Activated CD8-positive, alpha-beta memory T cell treated with anti-CD3 and anti-CD28 coated beads, Interleukin-2, amount 10 ng/mL, durations not matched to agents 7 days and 5 days (primary cell): ENCODE data around the gene PHC2. TPM values are rescaled to one million over a fixed set of nuclear protein-coding genes. Genes with fewer than 3 reads are reported as not detected.
"Not testable (repeated sequence)": the region's sequence is repeated elsewhere in the genome, so short reads cannot be mapped to it uniquely, and the experiment has no call there.

Experiments used
- ATAC-seq: fragments of 150-1000 bp; cut with Tn5 transposase; one replicate; pipeline ENCODE4 v1.10.0; 2021; ENCODE audit warnings: moderate library complexity
- CTCF ChIA-PET: fragments of 350-600 bp; sonication (Branson Sonifier 250); formaldehyde crosslinking; loops from one replicate; lab custom pipeline; 2021; ENCODE audit warnings: antibody characterized with exemption; lab: Charles Lee
- DNase-seq: peaks from one replicate; pipeline ENCODE4 v3.0.0-alpha.2; 2020
- H3K27ac Mint-ChIP-seq: one replicate; pipeline ENCODE4 v1.8.0; 2021; ENCODE audit warnings: mild to moderate bottlenecking, mixed read lengths
- H3K27me3 Mint-ChIP-seq: one replicate; pipeline ENCODE4 v1.8.0; 2021; ENCODE audit warnings: mixed read lengths
- H3K36me3 Mint-ChIP-seq: one replicate; pipeline ENCODE4 v1.8.0; 2021; ENCODE audit warnings: mild to moderate bottlenecking, mixed read lengths
- H3K4me1 Mint-ChIP-seq: one replicate; pipeline ENCODE4 v1.8.0; 2021; ENCODE audit warnings: mixed read lengths
- H3K4me3 Mint-ChIP-seq: one replicate; pipeline ENCODE4 v1.8.0; 2021; ENCODE audit warnings: mild to moderate bottlenecking, moderate library complexity, mixed read lengths
- H3K9me3 Mint-ChIP-seq: one replicate; pipeline ENCODE4 v1.8.0; 2022; ENCODE audit warnings: low read depth, mixed read lengths
- total RNA-seq, 2 experiments: library from RNA; stranded (reverse); gene quantifications; one replicate each; pipeline ENCODE4 v1.2.3, GENCODE V29; 2021

Gene PHC2
- total RNA-seq, 2 experiments from 2014 or later = 36.4 to 43.0 TPM

- no peaks in the 10 kb centered on the region for H3K4me1 Mint-ChIP-seq
- no peak within 1 kb of the TSS for H3K27ac Mint-ChIP-seq
- ATAC-seq (no peak), DNase-seq (no peak)
- no peak within 1 kb of the TSS for H3K4me3 Mint-ChIP-seq
- peaks cover 5% of the 10 kb centered on the region for H3K36me3 Mint-ChIP-seq
- CTCF ChIA-PET = interaction anchor here (1.0 to 2.8 kb wide), 2 partner anchors 8 to 25 kb away, joined by 3 to 12 read pairs; no protein-coding TSS in a partner anchor
- no peaks in the 10 kb centered on the region for H3K9me3 Mint-ChIP-seq
- H3K27me3 Mint-ChIP-seq = peaks cover 28% of the 10 kb centered on the region
These were observed 110.2 kb downstream of the PHC2 start, which contains the start of gene A3GALT2 for GRCh38 chr1:33320619-33321165. Gene A3GALT2 (minus strand): TSS chr1:33321098. CDS start chr1:33321098, 0 bp downstream.

GRCh38 chr1:33319949-33320618, 110.8 kb downstream of the PHC2 start:
- CTCF ChIA-PET = interaction anchor here (2.8 kb wide), 1 partner anchor 24 kb away, joined by 12 read pairs; no protein-coding TSS in a partner anchor
- Mint-ChIP-seq H3K4me1 (no peaks in the 10 kb centered on the region), H3K27ac (no peak overlapping the region), H3K9me3 (no peaks in the 10 kb centered on the region), H3K36me3 (peaks cover 5% of the 10 kb centered on the region), H3K27me3 (peaks cover 31% of the 10 kb centered on the region), H3K4me3 (no peak overlapping the region)
- DNase-seq (no peak), ATAC-seq (no peak)

DNA sequence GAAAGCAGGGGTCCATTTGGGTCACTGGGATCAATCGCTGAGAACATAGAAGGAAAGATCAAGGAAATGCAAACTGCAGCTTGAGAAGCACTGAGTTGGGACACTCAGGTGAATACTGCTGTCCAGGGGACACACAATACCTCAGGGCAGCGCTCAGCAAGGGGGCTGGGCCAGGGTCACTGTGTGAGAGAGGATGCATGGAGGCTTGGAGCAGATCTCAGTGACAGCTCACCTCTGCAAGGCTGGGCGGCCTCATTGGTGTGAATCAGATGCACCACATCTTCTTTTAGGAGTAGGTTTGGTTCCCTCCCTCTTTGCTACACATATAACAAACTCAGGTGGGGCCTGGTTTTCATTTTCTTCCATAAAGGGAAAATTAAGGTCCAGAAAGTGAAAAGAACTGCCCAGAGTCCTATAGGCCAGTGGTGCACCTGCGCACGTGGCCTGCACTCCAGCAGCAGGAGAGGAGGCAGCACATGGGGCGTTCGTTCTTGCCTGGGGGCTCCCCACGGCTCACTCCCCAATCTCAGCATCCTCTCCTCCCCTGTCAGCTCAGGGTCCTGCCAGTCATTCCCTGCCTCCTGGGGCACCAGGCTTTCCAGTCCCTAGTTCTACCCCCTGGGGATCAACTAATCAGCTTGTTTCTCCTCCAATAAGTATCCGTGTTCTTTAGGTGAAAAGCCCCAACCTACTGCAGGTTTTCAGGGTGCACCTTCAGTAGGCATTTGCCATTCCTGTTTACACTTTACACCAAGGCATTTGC, 111.5 kb downstream of the PHC2 start:
- Mint-ChIP-seq H3K4me3 (no peak overlapping the region), H3K4me1 (no peaks in the 10 kb centered on the region), H3K9me3 (no peaks in the 10 kb centered on the region), H3K27me3 (peaks cover 31% of the 10 kb centered on the region), H3K36me3 (peaks cover 3% of the 10 kb centered on the region), H3K27ac (no peak overlapping the region)
- CTCF ChIA-PET = interaction anchor here (2.8 kb wide), 1 partner anchor 23 kb away, joined by 12 read pairs; no protein-coding TSS in a partner anchor
- ATAC-seq (no peak), DNase-seq (no peak)

DNA sequence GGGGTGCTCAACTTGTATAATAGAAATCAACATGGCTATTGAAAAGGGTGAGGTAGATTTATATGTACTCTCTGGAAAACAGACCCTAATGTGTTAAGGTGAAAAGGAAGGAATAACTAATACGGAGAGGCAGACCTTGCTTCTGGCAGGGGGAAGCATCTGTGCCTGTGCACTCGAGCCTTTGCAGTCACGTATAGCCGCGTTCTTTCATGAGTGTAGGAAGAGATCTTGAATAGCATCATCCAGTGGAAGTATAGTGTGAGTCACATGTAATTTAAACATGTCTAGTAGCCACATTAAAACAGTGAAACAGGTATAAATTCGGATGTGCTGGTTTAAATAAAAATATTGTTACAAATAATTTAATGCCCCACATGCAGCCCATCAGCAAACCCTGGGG, 112.9 kb downstream of the PHC2 start:
- Mint-ChIP-seq H3K27ac (no peak overlapping the region), H3K36me3 (peaks cover under 1% of the 10 kb centered on the region), H3K4me1 (no peaks in the 10 kb centered on the region), H3K4me3 (no peak overlapping the region), H3K27me3 (peaks cover 31% of the 10 kb centered on the region), H3K9me3 (no peaks in the 10 kb centered on the region)
- DNase-seq = no peak
- CTCF ChIA-PET = interaction anchor here (2.8 kb wide), 1 partner anchor 22 kb away, joined by 12 read pairs; no protein-coding TSS in a partner anchor
- no peak for ATAC-seq

DNA sequence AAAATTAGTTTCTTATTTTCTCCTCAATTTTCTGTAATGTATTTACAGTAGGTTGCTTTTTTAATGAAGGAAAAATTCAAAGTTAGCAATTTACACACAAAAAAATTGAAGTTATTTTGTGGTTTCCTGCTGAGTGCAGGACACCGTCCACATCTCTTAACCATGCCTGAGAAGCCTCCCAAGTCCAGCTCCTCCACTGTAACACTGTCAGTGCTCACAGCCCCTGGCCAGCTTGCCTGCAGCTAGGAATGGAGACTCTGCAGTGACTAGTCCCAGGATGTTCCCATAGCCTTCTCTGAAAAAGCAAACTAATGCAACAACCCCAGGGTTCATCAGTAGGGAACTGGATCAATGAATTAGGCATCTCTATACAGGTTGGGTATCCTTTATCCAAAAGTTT, 113.5 kb downstream of the PHC2 start:
- Mint-ChIP-seq H3K9me3 (no peaks in the 10 kb centered on the region), H3K27ac (no peak overlapping the region), H3K4me3 (no peak overlapping the region), H3K36me3 (no peaks in the 10 kb centered on the region), H3K27me3 (peaks cover 31% of the 10 kb centered on the region), H3K4me1 (no peaks in the 10 kb centered on the region)
- CTCF ChIA-PET = no interaction called here
- no peak for ATAC-seq
- DNase-seq = no peak

DNA sequence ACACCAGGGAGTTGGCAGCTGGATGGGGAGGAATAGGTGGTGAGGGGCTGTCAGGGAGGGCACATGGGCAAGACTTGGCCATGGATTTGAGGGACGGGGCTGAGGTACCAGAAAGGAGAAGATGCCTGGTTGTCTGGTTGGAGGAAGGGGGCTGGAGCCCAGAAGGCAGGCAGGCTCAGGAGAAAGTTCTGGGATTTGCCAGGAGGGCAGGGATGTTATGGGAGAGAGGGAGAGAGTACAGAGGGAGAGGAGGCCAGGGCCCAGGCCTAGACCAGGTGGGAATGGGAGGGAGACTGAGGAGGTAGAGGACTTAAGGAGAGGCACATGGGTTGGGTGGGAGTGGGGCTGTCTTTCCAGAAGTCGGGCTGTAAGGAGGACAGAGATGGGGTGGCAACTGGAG, 114.3 kb downstream of the PHC2 start:
- ATAC-seq (no peak), DNase-seq (no peak)
- CTCF ChIA-PET = no interaction called here
- no peak overlapping the region for H3K27ac Mint-ChIP-seq
- no peak overlapping the region for H3K4me3 Mint-ChIP-seq
- no peaks in the 10 kb centered on the region for H3K4me1 Mint-ChIP-seq
- H3K36me3 Mint-ChIP-seq = no peaks in the 10 kb centered on the region
- peaks cover 31% of the 10 kb centered on the region for H3K27me3 Mint-ChIP-seq
- H3K9me3 Mint-ChIP-seq = no peaks in the 10 kb centered on the region

DNA sequence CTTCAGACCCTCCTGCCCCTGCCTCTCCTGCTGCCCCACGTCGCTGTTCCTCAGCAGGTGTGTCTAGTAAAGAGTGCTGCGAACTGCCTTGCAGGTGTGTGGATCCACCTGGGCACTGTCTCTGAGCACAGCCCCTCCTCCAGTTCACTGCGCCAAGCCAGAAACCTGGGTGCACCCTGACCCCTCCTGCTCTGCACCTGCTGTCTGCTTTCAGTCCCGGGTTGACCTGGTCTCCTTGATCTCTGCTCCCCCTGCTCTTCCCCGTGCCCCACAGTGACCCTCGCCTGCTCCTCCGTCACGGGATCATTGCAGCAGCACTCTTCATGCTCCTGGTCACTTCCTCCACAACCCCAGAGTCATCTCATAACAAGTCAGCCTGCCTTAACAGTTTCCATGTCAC, 116.5 kb downstream of the PHC2 start:
- Mint-ChIP-seq H3K36me3 (no peaks in the 10 kb centered on the region), H3K4me3 (no peak overlapping the region), H3K9me3 (no peaks in the 10 kb centered on the region), H3K27ac (no peak overlapping the region), H3K27me3 (peaks cover 31% of the 10 kb centered on the region), H3K4me1 (no peaks in the 10 kb centered on the region)
- DNase-seq = no peak
- no peak for ATAC-seq
- CTCF ChIA-PET = no interaction called here

- no peaks in the 10 kb centered on the region for H3K36me3 Mint-ChIP-seq
- no peaks in the 10 kb centered on the region for H3K9me3 Mint-ChIP-seq
- H3K4me1 Mint-ChIP-seq = no peaks in the 10 kb centered on the region
- H3K27ac Mint-ChIP-seq = no peak overlapping the region
- no peak for DNase-seq
- CTCF ChIA-PET = interaction anchor here (1.4 to 1.9 kb wide), 2 partner anchors 14 to 17 kb away, joined by 4 to 8 read pairs; no protein-coding TSS in a partner anchor
- ATAC-seq = no peak
- no peak overlapping the region for H3K4me3 Mint-ChIP-seq
- H3K27me3 Mint-ChIP-seq = peaks cover 17% of the 10 kb centered on the region
These were observed 118.5 kb downstream of the PHC2 start for GRCh38 chr1:33312413-33312749.

DNA sequence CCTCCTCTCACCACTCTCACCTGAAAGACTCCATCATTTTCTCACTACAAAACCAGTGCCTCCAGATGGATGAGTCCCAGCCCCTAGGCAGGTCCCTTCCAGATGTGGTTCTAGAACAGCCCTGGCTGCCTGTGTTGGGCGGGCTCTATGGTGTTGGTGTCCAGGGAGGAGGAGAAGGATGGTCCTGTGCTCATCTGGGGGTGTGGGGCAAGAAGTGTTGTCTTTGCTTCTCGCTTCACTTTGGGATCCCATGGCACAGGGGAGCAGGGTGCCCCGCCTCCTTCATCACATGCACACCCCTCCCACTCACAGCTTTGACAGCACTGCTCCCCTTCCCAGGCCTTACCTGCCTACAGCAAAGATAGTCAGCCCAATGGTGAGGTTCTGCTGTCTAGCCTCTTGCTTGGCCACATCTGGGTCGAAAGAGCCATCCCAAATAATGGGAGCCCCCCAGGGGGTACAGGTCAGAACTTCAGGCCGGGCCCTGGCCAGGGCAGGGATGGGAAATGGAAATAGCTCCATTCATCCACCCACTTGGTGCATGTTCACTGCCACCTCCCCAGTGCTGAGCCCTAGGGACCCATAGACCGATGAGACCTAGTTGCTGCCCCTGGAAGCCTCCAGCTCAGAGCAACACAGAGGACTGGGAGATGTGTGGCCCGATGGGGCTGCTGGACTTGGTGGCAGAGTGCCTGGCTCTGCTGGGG, 119.0 kb downstream of the PHC2 start:
- no peak overlapping the region for H3K27ac Mint-ChIP-seq
- DNase-seq = no peak
- CTCF ChIA-PET = interaction anchor here (1.4 to 1.9 kb wide), 2 partner anchors 14 to 17 kb away, joined by 4 to 8 read pairs; no protein-coding TSS in a partner anchor
- ATAC-seq = no peak
- no peaks in the 10 kb centered on the region for H3K9me3 Mint-ChIP-seq
- H3K36me3 Mint-ChIP-seq = no peaks in the 10 kb centered on the region
- no peaks in the 10 kb centered on the region for H3K4me1 Mint-ChIP-seq
- peaks cover 15% of the 10 kb centered on the region for H3K27me3 Mint-ChIP-seq
- H3K4me3 Mint-ChIP-seq = no peak overlapping the region

GRCh38 chr1:33310702-33311101, 120.2 kb downstream of the PHC2 start:
- peaks cover 13% of the 10 kb centered on the region for H3K27me3 Mint-ChIP-seq
- H3K27ac Mint-ChIP-seq = no peak overlapping the region
- H3K36me3 Mint-ChIP-seq = no peaks in the 10 kb centered on the region
- no peak overlapping the region for H3K4me3 Mint-ChIP-seq
- no peaks in the 10 kb centered on the region for H3K9me3 Mint-ChIP-seq
- DNase-seq = no peak
- no peak for ATAC-seq
- H3K4me1 Mint-ChIP-seq = no peaks in the 10 kb centered on the region
- CTCF ChIA-PET = interaction anchor here (1.9 kb wide), 1 partner anchor 16 kb away, joined by 8 read pairs; no protein-coding TSS in a partner anchor

DNA sequence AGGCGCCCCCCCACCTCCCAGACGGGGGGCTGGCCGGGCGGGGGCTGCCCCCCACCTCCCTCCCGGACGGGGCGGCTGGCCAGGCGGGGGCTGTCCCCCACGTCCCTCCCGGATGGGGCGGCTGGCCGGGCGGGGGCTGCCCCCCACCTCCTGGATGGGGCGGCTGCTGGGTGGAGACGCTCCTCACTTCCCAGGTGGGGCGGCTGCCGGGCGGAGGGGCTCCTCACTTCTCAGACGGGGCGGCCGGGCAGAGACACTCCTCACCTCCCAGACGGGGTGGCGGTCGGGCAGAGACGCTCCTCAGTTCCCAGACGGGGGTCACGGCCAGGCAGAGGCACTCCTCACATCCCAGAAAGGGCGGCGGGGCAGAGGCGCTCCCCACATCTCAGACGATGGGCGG, 121.5 kb downstream of the PHC2 start:
- DNase-seq, H3K4me3 Mint-ChIP-seq, H3K9me3 Mint-ChIP-seq, H3K36me3 Mint-ChIP-seq, ATAC-seq, H3K4me1 Mint-ChIP-seq, CTCF ChIA-PET, H3K27ac Mint-ChIP-seq: not testable (repeated sequence)
- H3K27me3 Mint-ChIP-seq = peaks cover 14% of the 10 kb centered on the region

- no peak overlapping the region for H3K27ac Mint-ChIP-seq
These were observed 123.4 kb downstream of the PHC2 start for GRCh38 chr1:33307494-33307864.

More at GRCh38 chr1:33307494-33307864, 123.4 kb downstream of the PHC2 start:
- DNase-seq = no peak
- Mint-ChIP-seq H3K4me3 (no peak overlapping the region), H3K27me3 (peaks cover 14% of the 10 kb centered on the region), H3K36me3 (peaks cover 7% of the 10 kb centered on the region), H3K4me1 (peaks cover 18% of the 10 kb centered on the region), H3K9me3 (peaks cover under 1% of the 10 kb centered on the region)
- CTCF ChIA-PET = no interaction called here
- no peak for ATAC-seq
